Osteoblast (primary cell): ENCODE results near the gene TTC31. TPM values are rescaled to one million over a fixed set of nuclear protein-coding genes. Genes with fewer than 3 reads are reported as not detected.

Source experiments
- DNase-seq: peaks from one replicate; pipeline ENCODE4 v3.0.0; 2011; ENCODE audit warnings: low spot score, mixed read lengths; ENCODE audit not compliant: insufficient read length; ENCODE audit errors: missing footprints
- H2AFZ ChIP-seq: 2 replicates; pipeline ENCODE4 v1.6.0; 2011; ENCODE audit warnings: mild to moderate bottlenecking, low read length
- H3K27ac ChIP-seq: 2 replicates; pipeline ENCODE4 v1.5.1; 2011; ENCODE audit warnings: mild to moderate bottlenecking, low read depth, low read length, moderate library complexity
- H3K27me3 ChIP-seq: 2 replicates; pipeline ENCODE4 v1.6.0; 2012; ENCODE audit warnings: mild to moderate bottlenecking, control low read depth, inconsistent platforms, low read length, moderate library complexity; ENCODE audit not compliant: insufficient read depth
- H3K36me3 ChIP-seq: 2 replicates; pipeline ENCODE4 v1.5.1; 2011; ENCODE audit warnings: mild to moderate bottlenecking, low read length, control low read depth, moderate library complexity; ENCODE audit not compliant: insufficient read depth
- H3K4me1 ChIP-seq: 2 replicates; pipeline ENCODE4 v1.5.1; 2011; ENCODE audit warnings: mild to moderate bottlenecking, low read length, control low read depth, moderate library complexity; ENCODE audit not compliant: insufficient read depth
- H3K4me2 ChIP-seq: 2 replicates; pipeline ENCODE4 v1.6.0; 2011; ENCODE audit warnings: mild to moderate bottlenecking, low read length; ENCODE audit not compliant: insufficient read depth
- H3K4me3 ChIP-seq: fragments of 200-600 bp; sonication (generic); 3 replicates; pipeline ENCODE4 v1.5.1; 2012; ENCODE audit warnings: mild to moderate bottlenecking, low read length, inconsistent platforms; ENCODE audit not compliant: insufficient read depth
- H3K79me2 ChIP-seq: 2 replicates; pipeline ENCODE4 v1.6.0; 2012; ENCODE audit warnings: mild to moderate bottlenecking, low read length, control low read depth, inconsistent platforms; ENCODE audit not compliant: insufficient read depth
- H3K9me3 ChIP-seq: 2 replicates; pipeline ENCODE4 v1.5.1; 2011; ENCODE audit warnings: low read depth, low read length, control low read depth
- H4K20me1 ChIP-seq: 2 replicates; pipeline ENCODE4 v1.6.0; 2012; ENCODE audit warnings: mild to moderate bottlenecking, low read length, control low read depth; ENCODE audit not compliant: insufficient read depth
- CTCF ChIP-seq: IDR thresholded peaks from 2 replicates; pipeline ENCODE4 v1.5.1; 2011; ENCODE audit warnings: mild to moderate bottlenecking, low read depth, low read length, moderate library complexity; ENCODE audit errors: extremely low read depth
- total RNA-seq: library from RNA; depleted of rRNA; stranded (reverse); fragments of >200 nt; gene quantifications from 2 replicates; pipeline ENCODE4 v1.2.3, GENCODE V29; 2012

TTC31 gene
- 17.0 and 18.3 TPM in 2 replicates for total RNA-seq

- Histone ChIP-seq H4K20me1 (no peaks in the 10 kb centered on the region), H3K36me3 (peaks cover 30% of the 10 kb centered on the region), H3K4me2 (peak within 1 kb of the TSS; percentile 94), H2AFZ (peak within 1 kb of the TSS; percentile 99), H3K4me1 (peaks cover 25% of the 10 kb centered on the region), H3K79me2 (peaks cover 62% of the 10 kb centered on the region), H3K27me3 (no peaks in the 10 kb centered on the region), H3K9me3 (no peaks in the 10 kb centered on the region), H3K4me3 (peak within 1 kb of the TSS; percentile 95), H3K27ac (peak within 1 kb of the TSS; percentile 77)
- DNase-seq, result peak; percentile 98
- peak; percentile 97 for TF ChIP-seq CTCF
Measured at GRCh38 chr2:74482801-74483674, at the start of gene TTC31, which contains the start of gene CCDC142. Gene TTC31, plus strand, starts transcription at chr2:74483081. Its CDS starts 15 bp downstream, at chr2:74483096. Gene CCDC142, minus strand, starts transcription at chr2:74482998. Its CDS starts 161 bp downstream, at chr2:74482837.

DNA sequence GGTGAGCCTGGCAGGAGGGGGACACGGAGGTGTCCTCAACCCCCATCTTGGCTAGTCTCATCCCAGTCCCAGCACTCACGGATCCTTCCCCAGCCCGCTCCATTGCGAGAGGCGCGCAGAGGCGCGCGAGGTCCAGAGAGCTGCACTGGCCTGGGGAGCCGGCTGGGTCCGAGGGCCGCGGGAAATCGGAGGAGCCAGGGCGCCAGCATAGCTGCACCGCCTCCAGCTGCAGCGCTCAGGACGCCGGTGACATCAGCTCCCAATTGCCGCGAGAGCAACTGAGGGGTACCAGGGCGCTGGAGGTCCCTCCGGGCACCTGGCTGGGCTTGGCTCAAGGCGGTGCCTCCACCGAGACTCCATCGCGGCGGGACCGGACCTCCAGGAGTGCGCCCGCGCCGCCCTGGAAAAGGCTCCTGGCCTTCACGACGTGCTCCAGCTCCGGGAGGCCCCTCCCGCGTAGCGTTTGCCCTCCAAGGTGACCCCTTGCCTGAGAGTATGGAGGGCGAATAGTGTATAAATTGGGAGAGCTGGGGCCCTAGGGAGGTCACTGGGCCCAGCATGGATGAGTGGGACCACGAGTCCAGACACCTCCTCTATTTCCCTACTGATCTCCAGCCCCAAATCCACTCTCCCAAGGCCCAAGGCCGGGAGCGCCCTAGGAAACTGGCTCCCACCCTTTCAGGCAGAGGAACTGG lies 46.6 kb upstream of the TTC31 start:
- H3K4me3 ChIP-seq, result no peak overlapping the region
- peaks cover 4% of the 10 kb centered on the region for H3K27me3 ChIP-seq
- peak; percentile 76 for DNase-seq
- no peak for TF ChIP-seq CTCF
- peaks cover 5% of the 10 kb centered on the region for H4K20me1 ChIP-seq
- peaks cover 26% of the 10 kb centered on the region for H3K79me2 ChIP-seq
- H3K4me1 ChIP-seq, result peaks cover 13% of the 10 kb centered on the region
- peaks cover 4% of the 10 kb centered on the region for H3K36me3 ChIP-seq
- H3K9me3 ChIP-seq, result no peaks in the 10 kb centered on the region
- no peak overlapping the region for H3K27ac ChIP-seq
- no peak overlapping the region for H2AFZ ChIP-seq
- H3K4me2 ChIP-seq, result no peak overlapping the region

GRCh38 chr2:74436848-74437695 lies 45.8 kb upstream of the TTC31 start:
- Histone ChIP-seq H3K27ac (no peak overlapping the region), H3K79me2 (peaks cover 26% of the 10 kb centered on the region), H3K9me3 (no peaks in the 10 kb centered on the region)

More at GRCh38 chr2:74436848-74437695, 45.8 kb upstream of the TTC31 start:
- DNase-seq, result peak; percentile 71
- Histone ChIP-seq H3K36me3 (no peaks in the 10 kb centered on the region), H3K4me2 (no peak overlapping the region), H3K4me3 (no peak overlapping the region), H3K4me1 (peaks cover 13% of the 10 kb centered on the region), H2AFZ (no peak overlapping the region), H4K20me1 (peaks cover 5% of the 10 kb centered on the region), H3K27me3 (peaks cover 11% of the 10 kb centered on the region)
- TF ChIP-seq CTCF, result no peak
